Neural crest cell (in vitro differentiated cells): ENCODE data around the gene CUEDC1. TPM values are rescaled to one million over a fixed set of nuclear protein-coding genes. Genes with fewer than 3 reads are reported as not detected.
"Not testable (repeated sequence)": the region's sequence is repeated elsewhere in the genome, so short reads cannot be mapped to it uniquely, and the experiment has no call there.

Source experiments
- DNase-seq: peaks from one replicate; pipeline ENCODE4 v3.0.0; 2021; ENCODE audit warnings: low read depth, mixed read lengths, low spot score
- H3K27ac Mint-ChIP-seq: one replicate; pipeline ENCODE4 v1.8.0; 2021; ENCODE audit warnings: mild to moderate bottlenecking, mixed read lengths; ENCODE audit not compliant: unreplicated experiment
- H3K27me3 Mint-ChIP-seq: 2 replicates; pipeline ENCODE4 v1.8.0; 2021; ENCODE audit warnings: low read depth, mild to moderate bottlenecking, mixed read lengths
- H3K36me3 Mint-ChIP-seq: 2 replicates; pipeline ENCODE4 v1.8.0; 2021; ENCODE audit warnings: low read depth, mild to moderate bottlenecking, mixed read lengths
- H3K4me1 Mint-ChIP-seq: 2 replicates; pipeline ENCODE4 v1.8.0; 2021; ENCODE audit warnings: mixed read lengths
- H3K4me3 Mint-ChIP-seq: one replicate; pipeline ENCODE4 v1.8.0; 2021; ENCODE audit warnings: mild to moderate bottlenecking, mixed read lengths
- H3K9me3 Mint-ChIP-seq: 2 replicates; pipeline ENCODE4 v1.8.0; 2021; ENCODE audit warnings: mixed read lengths
- CTCF ChIP-seq: fragments of 200-600 bp; sonication (generic); conservative IDR thresholded peaks from 2 replicates; pipeline ENCODE4 v1.5.0; 2021; ENCODE audit warnings: antibody characterized with exemption, mild to moderate bottlenecking
- total RNA-seq: library from RNA; stranded (reverse); gene quantifications from 2 replicates; pipeline ENCODE4 v1.2.1, GENCODE V29; 2021

CUEDC1 gene
- total RNA-seq, 1 donor from 2014 or later = 86.9 TPM

- Mint-ChIP-seq H3K4me3 (peak overlapping the region; percentile 84), H3K4me1 (peaks cover 71% of the 10 kb centered on the region), H3K27ac (no peak overlapping the region), H3K9me3 (no peaks in the 10 kb centered on the region), H3K27me3 (peaks cover 10% of the 10 kb centered on the region), H3K36me3 (peaks cover 15% of the 10 kb centered on the region)
- DNase-seq = no peak
- TF ChIP-seq CTCF = no peak
Measured at GRCh38 chr17:57982452-57983170, 27.4 kb upstream of the CUEDC1 start.

GRCh38 chr17:57980522-57980921 is 25.3 kb upstream of the CUEDC1 start:
- TF ChIP-seq CTCF = no peak
- DNase-seq = no peak
- Mint-ChIP-seq H3K36me3 (peaks cover 18% of the 10 kb centered on the region), H3K27ac (no peak overlapping the region), H3K9me3 (no peaks in the 10 kb centered on the region), H3K4me1 (peaks cover 69% of the 10 kb centered on the region), H3K4me3 (peak overlapping the region; percentile 6), H3K27me3 (no peaks in the 10 kb centered on the region)

GRCh38 chr17:57979076-57979475 is 23.9 kb upstream of the CUEDC1 start:
- H3K36me3 Mint-ChIP-seq = peaks cover 22% of the 10 kb centered on the region
- H3K27me3 Mint-ChIP-seq = no peaks in the 10 kb centered on the region
- no peak overlapping the region for H3K4me3 Mint-ChIP-seq
- no peaks in the 10 kb centered on the region for H3K9me3 Mint-ChIP-seq
- peaks cover 55% of the 10 kb centered on the region for H3K4me1 Mint-ChIP-seq
- H3K27ac Mint-ChIP-seq = no peak overlapping the region
- no peak for TF ChIP-seq CTCF
- DNase-seq = no peak

- H3K27ac Mint-ChIP-seq = no peak overlapping the region
- H3K9me3 Mint-ChIP-seq = no peaks in the 10 kb centered on the region
- peaks cover 30% of the 10 kb centered on the region for H3K4me1 Mint-ChIP-seq
- peaks cover 22% of the 10 kb centered on the region for H3K36me3 Mint-ChIP-seq
- no peak for TF ChIP-seq CTCF
- DNase-seq = no peak
- H3K27me3 Mint-ChIP-seq = no peaks in the 10 kb centered on the region
- H3K4me3 Mint-ChIP-seq = no peak overlapping the region
Measured at GRCh38 chr17:57976594-57976993, 21.4 kb upstream of the CUEDC1 start.

- no peak overlapping the region for H3K27ac Mint-ChIP-seq
- no peaks in the 10 kb centered on the region for H3K9me3 Mint-ChIP-seq
- no peak for TF ChIP-seq CTCF
- H3K36me3 Mint-ChIP-seq = peaks cover 22% of the 10 kb centered on the region
- peaks cover 32% of the 10 kb centered on the region for H3K4me1 Mint-ChIP-seq
- no peak for DNase-seq
- H3K4me3 Mint-ChIP-seq = no peak overlapping the region
- no peaks in the 10 kb centered on the region for H3K27me3 Mint-ChIP-seq
Measured at GRCh38 chr17:57975044-57975443, 19.8 kb upstream of the CUEDC1 start.

GRCh38 chr17:57974053-57974824 is 19.0 kb upstream of the CUEDC1 start:
- not testable (repeated sequence) for H3K27ac Mint-ChIP-seq, DNase-seq, H3K4me3 Mint-ChIP-seq, H3K9me3 Mint-ChIP-seq, H3K27me3 Mint-ChIP-seq
- peaks cover 22% of the 10 kb centered on the region for H3K36me3 Mint-ChIP-seq
- peaks cover 36% of the 10 kb centered on the region for H3K4me1 Mint-ChIP-seq
